NCI-H128 (cell line): ENCODE data around the gene CYP27A1.
"Not testable (repeated sequence)": the region's sequence is repeated elsewhere in the genome, so short reads cannot be mapped to it uniquely, and the experiment has no call there.

Experiments used
- DNase-seq: peaks from one replicate; lab custom pipeline; 2025; ENCODE audit not compliant: unreplicated experiment; lab: John Stamatoyannopoulos, UW

CYP27A1 gene

DNA sequence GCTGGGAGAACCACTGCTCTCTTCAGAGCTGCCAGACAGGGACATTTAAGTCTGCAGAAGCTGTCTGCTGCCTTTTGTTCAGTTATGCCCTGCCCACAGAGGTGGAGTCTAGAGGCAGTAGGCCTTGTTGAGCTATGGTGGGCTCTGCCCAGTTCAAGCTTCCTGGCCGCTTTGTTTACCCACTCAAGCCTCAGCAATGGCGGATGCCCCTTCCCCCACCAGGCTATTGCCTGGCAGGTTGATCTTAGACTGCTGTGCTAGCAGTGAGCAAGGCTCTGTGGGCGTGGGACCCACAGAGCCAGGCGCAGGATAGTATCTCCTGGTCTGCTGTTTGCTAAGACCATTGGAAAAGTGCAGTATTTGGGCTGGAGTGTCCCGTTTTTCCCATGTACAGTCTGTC is 9.2 kb upstream of the CYP27A1 start:
- DNase-seq = not testable (repeated sequence)

DNA sequence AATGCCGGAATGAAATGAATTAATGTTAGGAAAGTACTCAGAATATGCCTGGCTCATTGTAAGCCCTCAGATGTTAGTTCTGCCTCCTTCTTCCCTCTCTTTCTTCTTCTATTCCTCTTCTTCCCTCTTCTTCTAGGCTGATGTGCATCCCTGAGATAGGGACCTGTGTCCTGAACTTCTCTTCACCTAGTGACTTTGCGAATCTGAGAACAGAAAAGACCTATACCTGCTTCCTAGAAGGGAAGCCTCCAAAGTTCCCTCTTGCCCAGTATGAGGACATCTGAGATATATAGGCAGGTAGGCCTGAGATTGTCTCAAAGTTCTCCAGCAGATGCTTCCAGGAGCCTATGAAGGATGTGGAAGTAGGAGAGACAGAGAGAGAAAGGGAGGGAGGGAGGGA is 8.1 kb upstream of the CYP27A1 start:
- DNase-seq = no peak

- DNase-seq = no peak
Measured at GRCh38 chr2:218776488-218776887, 5.5 kb upstream of the CYP27A1 start.

DNA sequence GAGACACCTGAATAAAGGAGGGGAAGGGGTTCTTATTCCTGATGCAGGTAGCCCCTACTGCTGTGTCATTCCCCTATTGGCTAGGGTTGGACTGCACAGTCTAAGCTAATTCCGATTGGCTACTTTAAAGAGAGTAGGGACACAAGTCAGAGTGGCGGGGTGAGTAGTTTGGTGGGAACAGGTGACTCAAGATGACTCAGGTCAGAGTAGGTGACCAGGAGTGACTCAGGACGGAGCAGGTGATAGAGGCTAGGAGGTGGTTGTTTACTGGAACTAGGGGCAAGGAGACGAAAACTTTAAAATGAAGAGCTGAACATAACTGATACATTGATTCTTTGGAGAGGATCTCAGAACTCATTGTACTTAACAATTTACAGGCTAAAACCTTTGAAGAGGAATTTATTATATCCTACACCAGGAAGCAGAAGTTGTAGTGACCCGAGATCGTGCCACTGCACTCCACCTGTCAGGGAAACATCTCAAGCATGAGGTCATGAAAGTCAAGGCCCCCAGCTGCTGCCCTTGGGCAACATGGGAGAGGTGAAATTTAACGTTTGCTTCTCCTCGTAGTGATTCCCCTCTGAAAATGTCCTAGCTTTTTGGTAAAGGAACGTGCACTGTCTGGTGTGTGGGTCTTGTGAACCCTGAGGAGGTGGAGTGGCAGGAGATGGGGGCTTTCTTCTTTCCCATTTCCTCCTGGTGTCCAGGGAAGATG is 4.5 kb upstream of the CYP27A1 start:
- DNase-seq = no peak

DNA sequence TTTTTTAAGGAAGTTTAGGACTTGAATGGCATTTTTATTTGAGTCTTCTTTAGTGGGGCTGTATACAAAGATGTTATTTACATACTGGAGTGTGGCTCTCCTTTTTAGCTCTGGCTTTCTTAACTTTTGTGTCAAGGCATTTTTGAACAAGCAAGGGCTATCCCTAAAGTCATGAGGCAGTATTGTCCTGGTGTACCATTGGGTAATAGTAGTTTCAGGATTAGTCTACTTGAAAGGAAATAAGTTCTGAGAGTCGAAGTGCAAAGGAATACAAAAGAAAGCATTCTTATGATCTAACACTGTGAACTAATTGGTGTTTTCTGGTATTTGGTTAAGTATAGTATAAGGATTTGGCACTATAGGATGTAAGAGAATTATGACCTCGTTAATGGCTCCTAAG is 1.9 kb upstream of the CYP27A1 start:
- DNase-seq = no peak

DNA sequence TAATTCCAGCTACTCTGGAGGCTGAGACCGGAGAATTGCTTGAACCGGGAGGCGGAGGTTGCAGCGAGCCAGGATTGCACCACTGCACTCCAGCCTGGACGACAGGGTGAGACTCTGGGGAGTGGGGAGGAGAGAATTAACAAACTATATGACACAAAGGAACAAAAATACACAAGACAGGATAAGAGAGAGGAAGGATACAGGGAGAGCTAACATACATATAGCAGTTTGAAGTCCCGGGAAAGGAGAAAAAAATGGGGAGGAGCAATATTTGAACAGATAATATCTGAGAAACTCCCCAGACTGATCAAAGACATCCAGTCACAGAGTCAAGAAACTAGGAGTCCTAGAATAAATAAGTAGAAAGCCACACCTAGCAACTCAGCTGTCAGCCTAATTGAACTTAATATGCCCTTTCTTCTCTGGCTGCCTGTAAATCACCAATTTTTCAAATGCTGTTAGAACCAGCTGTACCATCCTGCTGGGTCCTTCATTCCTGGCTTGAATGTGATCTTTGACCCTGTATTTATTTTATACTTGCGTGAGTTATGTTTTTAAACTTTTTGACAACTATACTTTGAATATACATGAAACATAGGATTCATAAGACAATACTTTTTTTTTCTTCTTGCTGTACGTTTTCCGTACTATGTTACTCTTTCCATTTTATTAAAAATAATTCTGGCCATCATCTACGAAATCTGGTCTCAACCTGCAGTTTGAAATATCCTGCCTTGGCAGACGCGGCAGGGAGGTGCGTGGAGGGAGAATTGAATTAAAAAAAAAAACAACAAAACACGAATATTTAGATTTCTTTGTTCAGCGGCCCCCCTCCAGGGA is 876 bp upstream of the CYP27A1 start:
- DNase-seq = no peak

GRCh38 chr2:218782528-218782844 is 539 bp downstream of the CYP27A1 start:
- DNase-seq = no peak

GRCh38 chr2:218783688-218784087 is 1.7 kb downstream of the CYP27A1 start:
- DNase-seq = no peak

- no peak for DNase-seq
Measured at GRCh38 chr2:218785103-218785502, 3.2 kb downstream of the CYP27A1 start.

DNA sequence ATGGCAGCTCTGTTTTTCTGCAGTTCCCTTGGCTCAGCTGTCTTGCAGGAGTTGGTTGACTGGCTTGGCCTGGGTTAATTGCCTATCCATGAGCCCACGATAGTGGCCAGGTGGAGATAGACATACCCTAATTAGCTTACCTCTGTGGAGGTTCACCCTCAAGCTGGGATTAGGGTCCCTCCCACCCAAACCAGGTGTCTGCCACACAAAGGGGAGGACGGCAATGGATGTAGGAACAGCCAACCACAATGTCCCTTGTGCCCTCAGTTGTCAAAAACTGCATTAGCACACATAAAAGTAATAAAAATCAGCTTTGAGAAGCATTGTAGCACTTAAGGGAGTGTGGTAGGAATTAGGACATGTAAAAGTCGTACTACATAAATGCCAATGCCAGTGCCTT is 4.2 kb downstream of the CYP27A1 start:
- no peak for DNase-seq

GRCh38 chr2:218788529-218789255 is 6.7 kb downstream of the CYP27A1 start:
- no peak for DNase-seq

DNA sequence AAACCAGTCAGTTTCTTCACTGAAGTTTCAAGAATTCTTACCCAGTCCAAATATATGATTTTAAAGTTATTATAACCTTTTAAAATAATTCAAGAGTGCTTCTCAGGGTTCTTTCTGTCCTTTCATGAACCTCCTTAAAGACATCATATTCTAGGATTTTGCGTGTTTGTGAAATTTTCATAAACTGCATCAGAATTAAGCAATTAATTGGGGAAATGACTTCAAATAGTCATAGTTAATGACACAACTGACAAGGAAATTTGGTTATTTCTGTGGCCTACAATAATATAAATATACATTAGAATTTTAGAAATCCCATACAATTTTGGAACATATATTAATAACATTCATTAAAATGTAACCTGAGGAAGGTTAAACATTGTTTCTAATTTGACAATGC is 10.5 kb downstream of the CYP27A1 start:
- no peak for DNase-seq

- DNase-seq = no peak
Measured at GRCh38 chr2:218796691-218797090, 14.7 kb downstream of the CYP27A1 start.

DNA sequence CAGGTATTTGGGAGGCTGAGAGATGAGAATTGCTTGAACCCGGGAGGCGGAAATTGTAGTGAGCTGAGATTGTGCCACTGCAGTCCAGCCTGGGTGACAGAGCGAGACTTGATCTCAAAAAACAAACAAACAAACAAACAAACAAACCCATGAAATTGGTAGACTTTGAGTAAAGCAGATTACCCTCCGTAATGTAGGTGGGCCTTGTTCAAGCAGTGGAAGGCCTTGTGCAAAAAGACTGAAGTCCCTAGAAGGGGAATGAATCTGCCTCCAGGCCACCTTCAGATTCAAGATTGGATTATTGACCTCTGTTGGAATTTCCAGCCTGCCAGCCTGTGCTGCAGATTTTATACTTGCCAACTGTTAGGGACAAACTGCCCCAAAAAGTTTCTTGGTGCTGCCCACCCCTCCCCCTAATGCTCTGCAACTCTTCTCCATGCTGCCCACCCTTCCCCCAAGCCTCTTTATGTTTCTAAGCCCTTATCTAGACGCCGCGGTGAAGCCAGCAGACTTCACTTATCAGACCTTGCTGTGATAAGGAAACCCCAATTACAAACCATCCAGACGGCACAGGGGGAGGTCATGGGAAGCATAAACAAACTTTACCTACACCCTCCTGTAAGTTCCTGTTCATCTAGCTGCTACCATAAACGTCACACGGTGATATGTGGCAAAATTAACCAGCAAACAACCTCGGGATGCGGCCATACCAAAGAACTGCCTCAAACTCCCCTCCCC is 17.0 kb downstream of the CYP27A1 start:
- no peak for DNase-seq

- DNase-seq = no peak
Measured at GRCh38 chr2:218799990-218800389, 18.0 kb downstream of the CYP27A1 start.

- no peak for DNase-seq
Measured at GRCh38 chr2:218802386-218802994, 20.5 kb downstream of the CYP27A1 start.

DNA sequence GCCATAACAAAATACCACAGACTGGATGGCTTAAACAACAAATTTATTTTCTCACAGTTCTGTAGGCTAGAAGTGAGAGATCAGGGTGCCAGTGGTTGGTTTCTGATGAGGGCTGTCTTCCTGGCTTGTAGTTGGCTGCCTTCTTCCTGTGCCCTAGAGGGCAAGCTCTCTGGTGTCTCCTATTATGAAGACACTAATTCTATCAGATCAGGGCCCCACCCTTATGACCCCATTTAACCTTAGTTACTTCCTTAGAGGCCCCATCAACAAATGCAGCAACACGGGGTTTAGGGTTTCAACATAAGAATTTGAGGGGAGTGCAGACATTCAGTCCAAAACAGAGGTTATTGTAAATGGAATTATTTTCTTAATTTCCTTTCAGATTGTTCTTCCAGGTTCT is 22.9 kb downstream of the CYP27A1 start:
- no peak for DNase-seq

DNA sequence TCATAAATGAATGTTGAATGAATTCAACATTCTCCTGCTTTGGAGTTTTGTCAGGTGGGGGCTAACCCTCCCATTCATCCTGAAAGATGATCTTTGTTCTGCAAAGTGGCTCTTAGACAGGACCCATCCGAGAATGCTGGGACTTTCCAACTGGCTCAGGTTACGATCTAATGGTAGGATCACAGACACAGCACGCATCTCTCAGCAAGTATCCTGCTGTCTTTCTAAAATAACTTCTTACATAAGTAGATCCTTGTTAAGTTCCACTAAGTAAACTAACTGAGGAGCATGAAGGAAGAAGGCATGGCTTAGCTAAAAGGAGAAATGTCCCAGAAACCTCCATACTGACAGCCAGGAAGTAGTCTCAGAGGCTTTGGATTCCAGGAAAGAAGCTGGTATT is 23.7 kb downstream of the CYP27A1 start:
- DNase-seq = no peak

- DNase-seq = no peak
Measured at GRCh38 chr2:218806346-218806978, 24.5 kb downstream of the CYP27A1 start.

DNA sequence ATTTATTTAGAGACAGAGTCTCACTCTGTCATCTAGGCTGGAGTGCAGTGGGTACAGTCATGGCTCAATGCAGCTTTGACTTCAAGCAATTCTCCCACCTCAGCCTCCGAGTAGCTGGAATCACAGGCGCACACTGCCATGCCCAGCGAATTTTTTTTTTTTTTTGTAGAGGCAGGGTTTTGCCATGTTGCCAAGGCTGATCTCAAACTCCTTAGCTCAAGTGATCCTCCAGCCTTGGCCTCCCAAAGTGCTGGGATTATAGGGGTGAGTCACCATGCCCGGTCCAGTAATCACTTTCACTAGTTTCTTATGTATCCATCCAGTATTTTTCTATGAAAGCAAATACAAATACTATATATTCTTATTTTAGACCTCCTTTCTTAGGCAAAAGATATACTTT is 25.7 kb downstream of the CYP27A1 start:
- no peak for DNase-seq
